Neutrophil (primary cell): ENCODE results near the gene BTRC.

Source experiments
- H3K27ac ChIP-seq: fragments of 200-600 bp; sonication (generic); 2 replicates; pipeline ENCODE4 v1.5.1; 2016; ENCODE audit warnings: mild to moderate bottlenecking, moderate library complexity
- H3K27me3 ChIP-seq: fragments of 200-600 bp; sonication (generic); 2 replicates; pipeline ENCODE4 v1.6.0; 2016; ENCODE audit warnings: mild to moderate bottlenecking
- H3K36me3 ChIP-seq: fragments of 200-600 bp; sonication (generic); 2 replicates; pipeline ENCODE4 v1.5.1; 2017
- H3K4me1 ChIP-seq, 2 experiments: fragments of 200-600 bp in 1 of 2; sonication (generic) in 1 of 2; 1 replicate in 1 of 2; 2 replicates in 1 of 2; pipeline versions ENCODE4 v1.5.1 to v1.6.1; 2013 to 2016; ENCODE audit warnings: low read depth in 1 of 2, low read length in 1 of 2, mild to moderate bottlenecking in 1 of 2, moderate library complexity in 1 of 2; ENCODE audit not compliant: control insufficient read depth in 1 of 2, insufficient read depth in 1 of 2
- H3K4me3 ChIP-seq, 2 experiments: fragments of 200-600 bp in 1 of 2; sonication (generic) in 1 of 2; 1 replicate in 1 of 2; 2 replicates in 1 of 2; pipeline ENCODE4 v1.5.1; 2013 to 2016; ENCODE audit warnings: low read depth in 1 of 2, low read length in 1 of 2, mild to moderate bottlenecking in 1 of 2, moderate library complexity in 1 of 2
- H3K9me3 ChIP-seq: fragments of 200-600 bp; sonication (generic); 2 replicates; pipeline ENCODE4 v1.5.1; 2016
- CTCF ChIP-seq: fragments of 200-600 bp; sonication (generic); IDR thresholded peaks from 2 replicates; pipeline ENCODE4 v1.5.1; 2016; ENCODE audit warnings: antibody characterized with exemption

BTRC gene

GRCh38 chr10:101569622-101570427, 215.9 kb downstream of the BTRC start:
- H3K4me1 ChIP-seq = peaks cover 10 to 16% of the 10 kb centered on the region in 2 experiments
- H3K4me3 ChIP-seq = peak overlapping the region; percentile 61
- H3K9me3 ChIP-seq = no peaks in the 10 kb centered on the region
- H3K36me3 ChIP-seq = no peaks in the 10 kb centered on the region
- TF ChIP-seq CTCF = peak; percentile 95
- peaks cover 62% of the 10 kb centered on the region for H3K27me3 ChIP-seq
- H3K27ac ChIP-seq = no peak overlapping the region

- peaks cover 54% of the 10 kb centered on the region for H3K27me3 ChIP-seq
- peak overlapping the region; percentile 61 for H3K4me3 ChIP-seq
- peak; percentile 7 for TF ChIP-seq CTCF
Observed at GRCh38 chr10:101570428-101571270, 216.7 kb downstream of the BTRC start.

GRCh38 chr10:101571271-101571925, 217.4 kb downstream of the BTRC start:
- Histone ChIP-seq H3K4me3 (no peak overlapping the region), H3K27me3 (peaks cover 46% of the 10 kb centered on the region), H3K27ac (no peak overlapping the region), H3K4me1 (peaks cover 10 to 16% of the 10 kb centered on the region in 2 experiments), H3K36me3 (no peaks in the 10 kb centered on the region), H3K9me3 (no peaks in the 10 kb centered on the region)
- no peak for TF ChIP-seq CTCF

More at GRCh38 chr10:101570428-101571270, 216.7 kb downstream of the BTRC start:
- peaks cover 10 to 16% of the 10 kb centered on the region in 2 experiments for H3K4me1 ChIP-seq
- H3K36me3 ChIP-seq = no peaks in the 10 kb centered on the region
- H3K27ac ChIP-seq = no peak overlapping the region
- H3K9me3 ChIP-seq = no peaks in the 10 kb centered on the region

DNA sequence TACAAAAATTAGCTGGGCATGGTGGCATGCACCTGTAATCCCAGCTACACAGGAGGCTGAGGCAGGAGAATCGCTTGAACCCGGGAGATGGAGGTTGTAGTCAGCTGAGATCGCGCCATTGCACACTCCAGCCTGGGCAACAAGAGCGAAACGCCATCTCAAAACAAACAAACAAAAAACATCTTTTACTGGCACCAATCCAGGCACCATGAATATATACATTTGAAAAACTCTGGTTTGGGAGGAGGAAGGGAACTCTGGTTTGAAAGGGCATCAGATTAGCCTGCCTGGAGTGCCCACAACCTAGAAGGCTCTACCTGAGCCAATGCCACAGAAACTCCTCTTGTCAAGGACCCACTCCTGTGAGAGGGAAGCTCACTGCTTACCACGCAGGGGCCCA, 218.2 kb downstream of the BTRC start:
- Histone ChIP-seq H3K27me3 (peaks cover 39% of the 10 kb centered on the region), H3K4me3 (no peak overlapping the region), H3K27ac (no peak overlapping the region), H3K4me1 (peaks cover 10 to 16% of the 10 kb centered on the region in 2 experiments), H3K9me3 (no peaks in the 10 kb centered on the region), H3K36me3 (peaks cover 1% of the 10 kb centered on the region)
- TF ChIP-seq CTCF = no peak

DNA sequence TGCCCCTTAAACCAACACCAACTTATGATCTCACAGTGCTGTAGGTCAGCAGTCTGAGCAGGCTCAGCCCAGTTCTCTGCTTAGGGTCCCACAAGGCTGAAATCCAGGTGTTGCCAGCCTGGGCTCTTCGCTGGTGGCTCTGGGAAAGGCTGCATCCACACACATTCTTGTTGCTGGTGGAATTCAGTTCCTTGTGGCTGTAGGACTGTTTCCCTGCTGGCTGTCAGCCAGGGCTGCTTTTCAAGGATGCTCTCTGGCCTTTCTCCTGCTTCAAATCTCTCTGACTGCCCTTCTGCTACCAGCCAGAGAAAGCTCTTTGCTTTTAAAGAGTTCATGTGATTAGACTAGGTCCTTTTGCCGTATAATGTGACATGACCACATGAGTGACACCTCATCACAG, 218.8 kb downstream of the BTRC start:
- peaks cover 8% of the 10 kb centered on the region for H3K36me3 ChIP-seq
- TF ChIP-seq CTCF = no peak
- no peak overlapping the region for H3K27ac ChIP-seq
- H3K27me3 ChIP-seq = peaks cover 32% of the 10 kb centered on the region
- no peaks in the 10 kb centered on the region for H3K9me3 ChIP-seq
- H3K4me3 ChIP-seq = no peak overlapping the region
- H3K4me1 ChIP-seq = peaks cover 10 to 16% of the 10 kb centered on the region in 2 experiments
